ENCODE results near the gene CDH1.

DNA sequence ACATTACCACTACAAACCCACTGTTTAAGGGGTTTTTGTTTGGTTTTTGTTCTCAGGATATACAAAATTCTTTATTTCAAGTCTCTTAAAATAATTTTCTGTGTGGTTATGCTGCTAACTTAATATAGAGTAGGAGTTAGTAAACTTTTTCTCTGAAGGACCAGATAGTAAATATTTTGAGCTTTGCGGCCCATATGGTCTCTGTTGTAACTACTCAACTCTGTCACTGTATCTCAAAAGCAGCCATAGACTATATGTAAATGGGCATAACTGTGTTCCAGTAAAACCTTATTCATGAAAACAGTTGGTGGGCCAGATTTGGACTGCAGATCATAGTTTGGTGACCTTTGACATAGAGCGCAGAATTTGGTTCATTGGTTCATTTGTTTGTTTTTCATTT is 113.4 kb downstream of the CDH1 start:
- TF ChIP-seq CTCF (IDR thresholded peaks at IDR 0.05) (no peak), POLR2A (IDR thresholded peaks at IDR 0.05) (no peak)
